Esophagus muscularis mucosa (tissue), 4 donors: ENCODE data around the gene MRPL23. TPM values are rescaled to one million over a fixed set of nuclear protein-coding genes. Genes with fewer than 3 reads are reported as not detected.
A peak's percentile ranks its signal among the peaks of the same experiment; 100 is the strongest.

Experiments
- DNase-seq: peaks from one replicate; pipeline ENCODE4 v3.0.0-alpha.2; 2017; ENCODE audit errors: extremely low spot score
- H3K27ac ChIP-seq, 4 donors: fragments of 200-600 bp; sonication (generic); replicated peaks in 1 of 4; 1 replicate in 3 of 4; 2 replicates in 1 of 4; pipeline ENCODE4 v1.5.1; 2016 to 2019; ENCODE audit warnings: mild to moderate bottlenecking in 1 of 4
- H3K27me3 ChIP-seq, 4 donors: fragments of 200-600 bp; sonication (generic); one replicate each; pipeline versions ENCODE4 v1.5.1 to v1.6.0; 2016 to 2019
- H3K36me3 ChIP-seq, 4 donors: fragments of 200-600 bp; sonication (generic); one replicate each; pipeline ENCODE4 v1.5.1; 2016 to 2019
- H3K4me1 ChIP-seq, 4 donors: fragments of 200-600 bp; sonication (generic); one replicate each; pipeline ENCODE4 v1.5.1; 2016 to 2019
- H3K4me3 ChIP-seq, 4 donors: fragments of 200-600 bp; sonication (generic); 1 replicate in 2 of 4; 2 replicates in 2 of 4; pipeline ENCODE4 v1.5.1; 2016 to 2019; ENCODE audit warnings: mild to moderate bottlenecking in 4 of 4, moderate library complexity in 1 of 4
- H3K9me3 ChIP-seq, 4 donors: fragments of 200-600 bp; sonication (generic); 1 replicate in 3 of 4; 2 replicates in 1 of 4; pipeline ENCODE4 v1.5.1; 2016 to 2019
- EP300 ChIP-seq: sonication (generic); formaldehyde crosslinking; IDR thresholded peaks from one replicate; pipeline ENCODE4 v1.6.1; 2017; ENCODE audit warnings: antibody characterized with exemption
- POLR2A ChIP-seq: fragments of 450-650 bp; IDR thresholded peaks from one replicate; pipeline ENCODE4 v1.6.1; 2017; ENCODE audit warnings: antibody characterized with exemption, moderate library complexity, mild to moderate bottlenecking, low read depth
- POLR2AphosphoS5 ChIP-seq, 2 donors: sonication (generic); formaldehyde crosslinking; IDR thresholded peaks; one replicate each; pipeline ENCODE4 v1.6.1; 2017; ENCODE audit warnings: antibody characterized with exemption in 2 of 2
- WGBS: methylation state at CpG from one replicate; pipeline ENCODE4 v1.1.5; 2018; 5-methylcytosine and 5-hydroxymethylcytosine counted together
- intact Hi-C: fragments of 100-400 bp; cut with DNase I; formaldehyde crosslinking; loops from one replicate; pipeline ENCODE4 v1.15.1; 2023
- total RNA-seq, 4 donors: library from RNA; depleted of rRNA; stranded (reverse); fragments of >200 nt; gene quantifications; one replicate each; pipeline versions ENCODE4 v1.1.0 to v1.2.1, GENCODE V29; 2016
- TF ChIP-seq, protein P1 (sequence below), 3 experiments: fragments of 200-600 bp in 2 of 3; fragments of 450-650 bp in 1 of 3; sonication (generic) in 2 of 3; IDR thresholded peaks; one replicate each; pipeline ENCODE4 v1.5.1; 2017 to 2019; ENCODE audit warnings: antibody characterized with exemption in 3 of 3, mild to moderate bottlenecking in 2 of 3, moderate library complexity in 1 of 3

MRPL23 gene
- total RNA-seq, 4 donors from 2014 or later: 82.0 to 153 (median 92.4) TPM

- H3K4me3 ChIP-seq: no peak overlapping the region
- peaks cover 37 to 50% (median 43%) of the 10 kb centered on the region in 4 donors for H3K4me1 ChIP-seq
- no peak overlapping the region for H3K27ac ChIP-seq
- TF ChIP-seq, protein P1, sequence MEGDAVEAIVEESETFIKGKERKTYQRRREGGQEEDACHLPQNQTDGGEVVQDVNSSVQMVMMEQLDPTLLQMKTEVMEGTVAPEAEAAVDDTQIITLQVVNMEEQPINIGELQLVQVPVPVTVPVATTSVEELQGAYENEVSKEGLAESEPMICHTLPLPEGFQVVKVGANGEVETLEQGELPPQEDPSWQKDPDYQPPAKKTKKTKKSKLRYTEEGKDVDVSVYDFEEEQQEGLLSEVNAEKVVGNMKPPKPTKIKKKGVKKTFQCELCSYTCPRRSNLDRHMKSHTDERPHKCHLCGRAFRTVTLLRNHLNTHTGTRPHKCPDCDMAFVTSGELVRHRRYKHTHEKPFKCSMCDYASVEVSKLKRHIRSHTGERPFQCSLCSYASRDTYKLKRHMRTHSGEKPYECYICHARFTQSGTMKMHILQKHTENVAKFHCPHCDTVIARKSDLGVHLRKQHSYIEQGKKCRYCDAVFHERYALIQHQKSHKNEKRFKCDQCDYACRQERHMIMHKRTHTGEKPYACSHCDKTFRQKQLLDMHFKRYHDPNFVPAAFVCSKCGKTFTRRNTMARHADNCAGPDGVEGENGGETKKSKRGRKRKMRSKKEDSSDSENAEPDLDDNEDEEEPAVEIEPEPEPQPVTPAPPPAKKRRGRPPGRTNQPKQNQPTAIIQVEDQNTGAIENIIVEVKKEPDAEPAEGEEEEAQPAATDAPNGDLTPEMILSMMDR (IDR thresholded peaks at IDR 0.05): no peak
- TF ChIP-seq POLR2A (no peak), EP300 (no peak), POLR2AphosphoS5 (IDR thresholded peaks at IDR 0.05) (no peak)
- DNase-seq: no peak
- intact Hi-C loops: no loop called here
- WGBS: 81% methylated on average over 17 of the region's 17 CpGs
- H3K27me3 ChIP-seq: peaks cover 0 to 8% (median 0%) of the 10 kb centered on the region in 4 donors
- H3K36me3 ChIP-seq: no peaks in the 10 kb centered on the region
- H3K9me3 ChIP-seq: no peaks in the 10 kb centered on the region
These were observed 23.0 kb upstream of the MRPL23 start for GRCh38 chr11:1924181-1924580.

DNA sequence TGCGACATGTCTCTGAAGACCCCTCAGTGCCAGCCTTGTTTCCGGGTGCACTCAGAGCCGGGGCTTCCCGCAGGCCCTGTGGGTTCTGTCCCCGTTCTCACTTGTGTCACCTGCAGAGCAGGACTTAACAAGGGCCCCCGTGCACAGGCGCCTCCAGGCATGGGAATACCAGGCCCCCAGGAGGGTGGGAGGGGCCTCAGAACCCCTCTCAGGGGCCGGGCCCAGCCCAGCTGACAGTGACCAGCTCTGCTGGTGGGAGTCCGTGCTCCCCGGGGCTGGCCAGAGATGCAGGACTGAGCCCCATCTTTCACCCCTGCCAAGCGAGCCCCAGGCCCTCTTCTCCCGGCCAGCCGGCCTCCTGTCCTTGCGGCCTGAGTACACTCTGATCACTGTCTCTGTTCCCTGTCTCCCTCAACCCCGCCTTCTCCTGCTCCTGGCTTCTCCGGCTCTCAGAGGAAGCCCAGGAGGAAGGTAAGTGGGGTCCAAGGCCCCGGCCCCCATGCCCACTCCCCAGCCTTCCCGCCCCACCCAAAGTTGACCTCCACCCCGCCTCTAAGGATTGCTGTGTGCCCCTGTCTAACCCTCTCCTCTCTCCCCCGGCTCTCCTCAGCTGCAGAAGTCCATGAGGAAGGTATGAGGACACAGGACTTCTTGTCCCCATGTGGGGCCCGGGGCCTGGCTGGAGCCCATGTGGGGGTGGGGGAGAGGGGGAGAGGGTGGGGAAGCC is 22.3 kb upstream of the MRPL23 start:
- Histone ChIP-seq H3K4me1 (peaks cover 34 to 47% (median 41%) of the 10 kb centered on the region in 4 donors), H3K9me3 (no peaks in the 10 kb centered on the region), H3K36me3 (no peaks in the 10 kb centered on the region), H3K27ac (peak overlapping the region in 1 of 4 donors; percentile 20), H3K27me3 (peaks cover 0 to 8% (median 0%) of the 10 kb centered on the region in 4 donors), H3K4me3 (no peak overlapping the region)
- WGBS: 95% methylated on average over 17 of the region's 21 CpGs
- intact Hi-C loops: no loop called here
- DNase-seq: no peak
- TF ChIP-seq POLR2A (no peak), EP300 (no peak), POLR2AphosphoS5 (IDR thresholded peaks at IDR 0.05) (no peak)
- TF ChIP-seq, protein P1 (IDR thresholded peaks at IDR 0.05): no peak

- 98% methylated on average over 4 of the region's 23 CpGs for WGBS
- Histone ChIP-seq H3K27ac (peak overlapping the region in 1 of 4 donors; percentile 20), H3K4me3 (no peak overlapping the region), H3K27me3 (peaks cover 0 to 3% (median 0%) of the 10 kb centered on the region in 4 donors), H3K4me1 (peaks cover 34 to 45% (median 41%) of the 10 kb centered on the region in 4 donors), H3K9me3 (no peaks in the 10 kb centered on the region), H3K36me3 (no peaks in the 10 kb centered on the region)
- no peak for DNase-seq
- TF ChIP-seq, protein P1 (IDR thresholded peaks at IDR 0.05): no peak
- TF ChIP-seq POLR2A: no peak
- TF ChIP-seq EP300: no peak
- TF ChIP-seq POLR2AphosphoS5 (IDR thresholded peaks at IDR 0.05): no peak
- intact Hi-C loops: no loop called here
These were observed 21.6 kb upstream of the MRPL23 start for GRCh38 chr11:1925373-1926155.

DNA sequence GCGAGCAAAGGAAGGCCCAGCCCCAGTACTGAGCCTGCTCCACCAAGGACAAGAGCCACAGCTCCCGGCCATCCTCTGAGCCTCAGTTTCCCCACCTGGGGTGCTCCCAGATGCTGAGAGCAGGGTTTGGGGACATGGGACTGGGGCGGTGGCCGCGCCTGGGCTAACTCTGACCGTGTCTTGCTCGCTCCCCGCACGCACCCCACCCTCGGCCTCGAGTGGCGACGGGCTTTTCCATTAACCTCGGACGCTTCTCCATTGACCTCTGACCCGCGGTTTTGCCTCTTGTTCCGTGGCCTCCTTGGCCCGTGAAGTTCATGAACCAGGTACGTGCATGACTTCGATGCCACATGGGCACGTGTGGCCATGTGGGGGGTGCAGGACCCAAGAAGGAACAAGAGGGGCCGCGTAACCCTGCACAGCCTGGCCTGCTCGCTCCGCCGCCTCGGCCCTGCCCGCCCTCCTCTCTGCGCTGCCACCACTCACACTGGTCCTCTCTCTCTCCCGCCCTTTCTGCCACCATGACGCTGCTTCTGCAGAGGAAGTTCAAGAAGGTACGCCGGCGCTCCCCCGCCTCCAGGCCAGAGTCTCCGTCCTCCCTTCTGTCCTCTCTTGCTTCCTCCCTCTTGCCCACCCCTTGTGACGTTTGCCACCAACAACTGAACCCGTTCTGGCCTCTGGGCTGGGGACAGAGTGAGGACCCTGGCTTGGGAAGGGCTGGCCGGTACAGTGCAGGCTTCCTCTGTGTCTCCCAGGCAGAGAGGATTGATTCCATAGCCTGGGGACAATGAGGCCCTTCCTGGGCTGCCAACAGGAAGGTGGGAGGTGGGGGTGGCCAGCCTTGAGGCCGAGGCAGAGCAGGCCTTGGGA is 20.7 kb upstream of the MRPL23 start:
- H3K27me3 ChIP-seq: no peaks in the 10 kb centered on the region
- no peaks in the 10 kb centered on the region for H3K36me3 ChIP-seq
- no peak overlapping the region for H3K4me3 ChIP-seq
- H3K9me3 ChIP-seq: no peaks in the 10 kb centered on the region
- TF ChIP-seq EP300: no peak
- no peak for TF ChIP-seq POLR2A
- TF ChIP-seq, protein P1 (IDR thresholded peaks at IDR 0.05): no peak
- TF ChIP-seq POLR2AphosphoS5 (IDR thresholded peaks at IDR 0.05): no peak
- peaks cover 28 to 44% (median 38%) of the 10 kb centered on the region in 4 donors for H3K4me1 ChIP-seq
- 83% methylated on average over 39 of the region's 41 CpGs for WGBS
- intact Hi-C loops: no loop called here
- H3K27ac ChIP-seq: peak overlapping the region in 3 of 4 donors; percentile 21 to 38 (median 34)
- DNase-seq: no peak
